ENCODE results near the gene ALG2. TPM values are rescaled to one million over a fixed set of nuclear protein-coding genes. Genes with fewer than 3 reads are reported as not detected.

ALG2 gene
- total RNA-seq, 2 donors from 2014 or later = 52.1 to 58.6 TPM

DNA sequence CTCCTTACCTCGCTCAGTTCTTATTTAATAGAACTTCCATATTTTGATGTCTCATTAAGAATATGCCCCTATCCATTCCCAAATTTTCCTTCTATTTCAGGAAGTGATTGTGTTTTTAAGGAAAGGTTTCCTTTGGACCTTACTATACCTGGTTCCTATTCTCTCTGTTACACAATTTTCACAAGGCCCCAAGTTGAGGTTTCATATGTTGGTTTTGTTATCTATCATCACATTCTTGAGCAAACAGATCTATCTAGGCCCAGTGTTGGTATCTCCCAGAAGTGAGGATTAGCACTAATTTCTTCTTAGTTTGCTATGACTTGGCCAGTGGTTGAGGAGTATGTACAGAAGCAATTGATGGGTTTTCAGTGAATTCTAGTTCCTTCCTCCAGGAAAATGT, 41.5 kb downstream of the ALG2 start:
- no peaks in the 10 kb centered on the region for H3K27me3 ChIP-seq
- no peak overlapping the region for H3K4me3 ChIP-seq
- no peaks in the 10 kb centered on the region for H3K36me3 ChIP-seq (replicated peaks in 1 of 2; ENCODE audit: insufficient read depth in 1 of 2, low read depth in 2 of 2)
- WGBS, 2 donors = 88 to 90% methylated on average over 1 of the region's 1 CpG
- ATAC-seq = no peak
- DNase-seq = no peak
- H3K27ac ChIP-seq = no peak overlapping the region
- intact Hi-C loops (cut with DNase I) = no loop called here
- peaks cover 16% of the 10 kb centered on the region for H3K4me1 ChIP-seq
- no peaks in the 10 kb centered on the region for H3K9me3 ChIP-seq
- TF ChIP-seq POLR2A (IDR thresholded peaks at IDR 0.05) = no peak
- no peak for TF ChIP-seq CTCF (IDR thresholded peaks at IDR 0.05)

DNA sequence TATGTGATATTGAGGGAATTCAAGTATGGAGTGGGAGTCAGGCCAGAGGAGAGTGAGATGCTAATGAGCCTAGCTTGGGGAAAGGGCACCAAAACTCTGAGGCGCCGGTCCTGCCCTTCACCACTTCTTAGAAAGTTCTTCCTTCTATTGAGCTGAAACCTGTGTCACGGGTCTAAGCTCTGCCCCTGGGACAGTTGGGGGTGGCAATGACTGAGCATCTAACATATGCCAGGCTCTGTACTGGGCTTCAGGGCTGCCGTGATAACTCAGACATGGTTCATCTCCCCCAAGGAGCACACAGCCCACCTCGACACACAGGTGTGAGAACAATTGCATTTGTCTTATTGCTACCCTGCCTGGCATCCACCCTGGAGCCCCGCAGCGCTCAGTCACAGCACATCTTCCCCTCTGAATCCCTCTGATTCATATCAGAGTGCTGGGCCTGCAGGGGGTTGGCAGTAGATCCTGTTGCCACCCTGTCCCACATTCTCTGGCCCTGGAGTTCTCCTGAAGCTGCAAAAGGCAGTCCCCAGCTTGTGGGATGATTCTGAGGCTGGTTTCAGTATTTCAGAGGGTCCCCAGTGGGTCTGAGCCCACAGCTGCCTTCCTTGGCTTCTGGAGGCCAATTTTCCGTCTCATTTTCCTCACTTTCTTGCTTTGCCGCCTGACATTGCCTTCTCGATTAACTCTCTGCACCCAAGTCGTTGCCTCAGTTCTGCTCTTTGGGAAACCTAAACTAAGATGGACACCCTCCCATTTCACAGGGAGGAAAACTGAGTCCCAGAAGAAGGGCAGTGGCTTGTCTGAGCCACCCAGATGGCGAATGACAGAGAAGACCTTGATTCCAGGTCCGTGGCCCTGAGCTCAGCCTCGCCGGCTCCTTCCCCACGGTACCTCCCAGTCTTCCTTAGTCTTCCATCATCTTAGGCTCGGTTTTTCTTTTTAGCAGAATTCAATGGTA, 42.5 kb downstream of the ALG2 start:
- Histone ChIP-seq H3K4me1 (peaks cover 8% of the 10 kb centered on the region), H3K36me3 (replicated peaks in 1 of 2; ENCODE audit: insufficient read depth in 1 of 2, low read depth in 2 of 2) (no peaks in the 10 kb centered on the region), H3K27me3 (no peaks in the 10 kb centered on the region), H3K27ac (no peak overlapping the region), H3K4me3 (no peak overlapping the region), H3K9me3 (no peaks in the 10 kb centered on the region)
- WGBS, 2 donors = 84 to 85% methylated on average over 14 to 17 of the region's 17 CpGs
- no peak for DNase-seq
- no peak for TF ChIP-seq CTCF (IDR thresholded peaks at IDR 0.05)
- TF ChIP-seq POLR2A (IDR thresholded peaks at IDR 0.05) = no peak
- intact Hi-C loops (cut with DNase I) = no loop called here
- no peak for ATAC-seq

DNA sequence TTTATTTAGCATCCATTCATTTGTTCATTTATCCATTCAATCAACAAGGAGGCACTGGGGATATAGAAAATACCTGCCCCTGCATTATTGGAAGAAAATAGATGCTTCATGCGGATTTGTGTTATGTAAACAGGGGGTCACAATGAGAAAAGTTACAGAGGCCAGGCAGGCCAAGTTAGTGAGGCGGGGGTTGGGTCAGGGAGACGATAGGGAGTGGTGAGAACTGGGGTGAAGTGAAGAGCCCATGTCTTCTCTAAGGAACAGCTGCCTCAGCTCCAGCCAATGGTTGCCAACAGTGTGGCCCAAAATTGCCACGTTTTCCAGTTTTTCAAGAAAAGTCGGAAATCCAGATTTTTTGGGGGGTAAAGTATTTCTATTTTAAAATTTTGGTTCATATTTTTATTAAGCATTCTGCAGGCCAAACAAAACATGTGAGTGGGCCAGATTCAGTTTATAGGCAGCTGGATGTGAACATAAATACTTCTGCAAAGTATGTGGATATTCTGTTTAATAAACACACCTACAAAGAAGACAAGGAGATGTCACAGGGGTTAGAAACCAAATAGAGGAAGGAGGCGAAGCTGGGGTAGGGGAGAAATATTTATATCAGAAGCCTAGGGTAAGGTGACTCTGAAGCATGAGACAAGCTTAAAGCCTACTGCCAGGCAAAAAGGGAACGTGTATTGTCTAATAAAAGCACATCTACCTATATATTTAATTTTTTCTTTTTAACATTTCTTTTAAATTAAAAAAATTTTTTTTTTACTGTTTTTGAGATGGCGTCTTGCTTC, 44.0 kb downstream of the ALG2 start:
- H3K4me3 ChIP-seq = no peak overlapping the region
- H3K4me1 ChIP-seq = peaks cover 9% of the 10 kb centered on the region
- no peak overlapping the region for H3K27ac ChIP-seq
- ATAC-seq (no peak), DNase-seq (no peak)
- no peaks in the 10 kb centered on the region for H3K27me3 ChIP-seq
- no peaks in the 10 kb centered on the region for H3K36me3 ChIP-seq (replicated peaks in 1 of 2; ENCODE audit: insufficient read depth in 1 of 2, low read depth in 2 of 2)
- H3K9me3 ChIP-seq = no peaks in the 10 kb centered on the region
- 81 to 85% methylated on average over 8 of the region's 8 CpGs for WGBS, 2 donors
- TF ChIP-seq CTCF (IDR thresholded peaks at IDR 0.05) = no peak
- no peak for TF ChIP-seq POLR2A (IDR thresholded peaks at IDR 0.05)
- intact Hi-C loops (cut with DNase I) = no loop called here

DNA sequence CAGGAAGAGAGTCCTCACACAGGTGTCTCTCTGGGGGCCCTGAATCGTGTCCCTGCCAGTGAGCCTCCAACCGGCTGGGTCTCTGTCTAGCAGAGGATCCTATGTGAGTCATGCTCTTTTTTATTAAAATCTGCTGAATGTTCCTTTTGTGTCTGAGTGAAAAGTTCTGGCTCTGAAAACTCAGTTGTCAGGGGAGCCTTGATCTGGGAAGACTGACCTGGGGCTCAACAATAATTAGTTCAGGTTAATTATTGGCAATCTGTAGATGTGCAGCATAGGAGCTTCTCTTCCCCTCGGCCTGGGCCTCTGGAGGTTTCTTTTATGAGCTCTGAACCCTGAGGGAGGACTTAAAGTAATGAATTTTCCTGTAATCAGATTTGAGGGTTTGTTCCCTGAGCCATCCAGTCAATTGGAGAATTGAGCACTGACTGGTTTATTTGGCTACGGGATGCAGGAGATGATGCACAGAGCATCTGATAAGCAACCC, 45.2 kb downstream of the ALG2 start:
- H3K4me1 ChIP-seq = peaks cover 14% of the 10 kb centered on the region
- H3K27me3 ChIP-seq = no peaks in the 10 kb centered on the region
- no peaks in the 10 kb centered on the region for H3K9me3 ChIP-seq
- 50 to 60% methylated on average over 4 of the region's 4 CpGs for WGBS, 2 donors
- no peaks in the 10 kb centered on the region for H3K36me3 ChIP-seq (replicated peaks in 1 of 2; ENCODE audit: insufficient read depth in 1 of 2, low read depth in 2 of 2)
- H3K4me3 ChIP-seq = no peak overlapping the region
- ATAC-seq (peak; percentile 35), DNase-seq (no peak)
- TF ChIP-seq POLR2A (IDR thresholded peaks at IDR 0.05) (no peak), CTCF (IDR thresholded peaks at IDR 0.05) (no peak)
- H3K27ac ChIP-seq = peak overlapping the region in 3 of 4 donors; percentile 1 to 29 (median 4)
- intact Hi-C loops (cut with DNase I) = no loop called here
